GM20000 (cell line): ENCODE measurements around the gene ANGPT4.
"Not testable (repeated sequence)": the region's sequence is repeated elsewhere in the genome, so short reads cannot be mapped to it uniquely, and the experiment has no call there.

Experiments used
- DNase-seq: peaks from one replicate; pipeline ENCODE4 v3.0.0; 2012; ENCODE audit warnings: low spot score
- CTCF ChIP-seq: IDR thresholded peaks from 2 replicates; pipeline ENCODE4 v1.5.1; 2012; ENCODE audit warnings: mild to moderate bottlenecking, control low read depth; ENCODE audit errors: extremely low read depth, missing control alignments

ANGPT4 gene

GRCh38 chr20:860891-861290 lies 55.2 kb downstream of the ANGPT4 start:
- DNase-seq: no peak
- no peak for TF ChIP-seq CTCF

- no peak for TF ChIP-seq CTCF
- no peak for DNase-seq
Observed at GRCh38 chr20:859751-860231, 56.3 kb downstream of the ANGPT4 start.

- DNase-seq: no peak
- TF ChIP-seq CTCF: no peak
Observed at GRCh38 chr20:858011-858410, 58.1 kb downstream of the ANGPT4 start.

- no peak for TF ChIP-seq CTCF
- DNase-seq: no peak
Observed at GRCh38 chr20:856361-856775, 59.8 kb downstream of the ANGPT4 start.

GRCh38 chr20:855466-856360 lies 60.4 kb downstream of the ANGPT4 start:
- DNase-seq: no peak
- no peak for TF ChIP-seq CTCF

GRCh38 chr20:854601-855000 lies 61.5 kb downstream of the ANGPT4 start:
- DNase-seq: no peak
- no peak for TF ChIP-seq CTCF

GRCh38 chr20:853406-853996 lies 62.6 kb downstream of the ANGPT4 start:
- TF ChIP-seq CTCF: no peak
- DNase-seq: no peak

GRCh38 chr20:848731-849130 lies 67.4 kb downstream of the ANGPT4 start:
- not testable (repeated sequence) for DNase-seq
